VCaP (cell line): ENCODE data around the gene STAT2.

ENCODE experiments used
- H3K27ac ChIP-seq: fragments of 450-650 bp; 2 replicates; pipeline ENCODE4 v1.5.1; 2017
- CTCF ChIP-seq: fragments of 450-650 bp; conservative IDR thresholded peaks from 2 replicates; pipeline ENCODE4 v1.5.1; 2017; ENCODE audit warnings: mild to moderate bottlenecking, moderate library complexity

STAT2 gene

GRCh38 chr12:56374726-56375597, 15.1 kb upstream of the STAT2 start:
- H3K27ac ChIP-seq, result no peak overlapping the region
- no peak for TF ChIP-seq CTCF

- no peak for TF ChIP-seq CTCF
- H3K27ac ChIP-seq, result no peak overlapping the region
These were observed 13.6 kb upstream of the STAT2 start for GRCh38 chr12:56373515-56373914.

- no peak overlapping the region for H3K27ac ChIP-seq
- TF ChIP-seq CTCF, result no peak
These were observed 7.0 kb upstream of the STAT2 start for GRCh38 chr12:56366948-56367347.

- no peak for TF ChIP-seq CTCF
- H3K27ac ChIP-seq, result peak within 1 kb of the TSS; percentile 93
These were observed 2.5 kb upstream of the STAT2 start, which contains the start of gene APOF for GRCh38 chr12:56362130-56363059. Gene APOF (minus strand): TSS chr12:56362857. CDS start chr12:56362745, 112 bp downstream.

- peak overlapping the region; percentile 93 for H3K27ac ChIP-seq
- TF ChIP-seq CTCF, result no peak
These were observed 1.7 kb upstream of the STAT2 start for GRCh38 chr12:56361487-56362129.

GRCh38 chr12:56358836-56359532, 923 bp downstream of the STAT2 start:
- H3K27ac ChIP-seq, result peak overlapping the region; percentile 93
- no peak for TF ChIP-seq CTCF
